GM19452 (cell line): ENCODE results near the gene ERN1.

ENCODE experiments used
- ATAC-seq: cut with Tn5 transposase; IDR thresholded peaks from one replicate; pipeline ENCODE4 v1.9.1; 2021; ENCODE audit not compliant: unreplicated experiment

ERN1 gene

GRCh38 chr17:64006361-64007088 is 123.4 kb downstream of the ERN1 start:
- no peak for ATAC-seq

GRCh38 chr17:64005734-64006167 is 124.2 kb downstream of the ERN1 start:
- ATAC-seq, result no peak

GRCh38 chr17:64004903-64005733 is 124.8 kb downstream of the ERN1 start:
- no peak for ATAC-seq

- no peak for ATAC-seq
These were observed 125.7 kb downstream of the ERN1 start for GRCh38 chr17:64004218-64004770.

GRCh38 chr17:64003526-64004121 is 126.3 kb downstream of the ERN1 start:
- no peak for ATAC-seq

- ATAC-seq, result no peak
These were observed 127.1 kb downstream of the ERN1 start for GRCh38 chr17:64002658-64003525.

GRCh38 chr17:64001763-64002529 is 128.0 kb downstream of the ERN1 start:
- no peak for ATAC-seq

- no peak for ATAC-seq
These were observed 128.8 kb downstream of the ERN1 start for GRCh38 chr17:64001091-64001579.

- ATAC-seq, result no peak
These were observed 130.0 kb downstream of the ERN1 start for GRCh38 chr17:63999680-64000531.

GRCh38 chr17:63998721-63999679 is 130.9 kb downstream of the ERN1 start:
- no peak for ATAC-seq

GRCh38 chr17:63998050-63998720 is 131.8 kb downstream of the ERN1 start, which contains the start of gene PRR29:
TSS of gene PRR29 (plus strand) at chr17:63998351. CDS start at chr17:63998365, 14 bp downstream.
- peak; percentile 67 for ATAC-seq

GRCh38 chr17:63997341-63998048 is 132.4 kb downstream of the ERN1 start:
- ATAC-seq, result no peak

- no peak for ATAC-seq
These were observed 133.3 kb downstream of the ERN1 start for GRCh38 chr17:63996430-63997182.

GRCh38 chr17:63995626-63996025 is 134.3 kb downstream of the ERN1 start:
- no peak for ATAC-seq

- no peak for ATAC-seq
These were observed 136.5 kb downstream of the ERN1 start for GRCh38 chr17:63993368-63993985.
